Caco-2 (cell line): ENCODE measurements around the gene ABCC5. TPM values are rescaled to one million over a fixed set of nuclear protein-coding genes. Genes with fewer than 3 reads are reported as not detected.

Experiments used
- BruUV-seq: library from RNA; stranded (reverse); fragments of 400-500 nt; replicated peaks from 2 replicates; lab custom pipeline; 2021; lab: Mats Ljungman, UMichigan
- CTCF ChIA-PET: fragments of 300-600 bp; sonication (Branson Sonifier 250); formaldehyde crosslinking; loops from one replicate; lab custom pipeline; 2022; ENCODE audit warnings: antibody characterized with exemption; lab: Charles Lee
- POLR2A ChIA-PET: fragments of 300-600 bp; sonication (Branson Sonifier 250); formaldehyde crosslinking; loops from one replicate; lab custom pipeline; 2022; ENCODE audit warnings: antibody characterized with exemption; lab: Charles Lee
- DNase-seq, 2 experiments: peaks; one replicate each; pipeline versions ENCODE4 v3.0.0 to v3.0.0-alpha.2; 2020 to 2022
- H3K27me3 ChIP-seq: replicated peaks from 2 replicates; pipeline ENCODE4 v1.6.0; 2011; ENCODE audit warnings: low read length; ENCODE audit not compliant: control insufficient read depth, insufficient read depth
- H3K36me3 ChIP-seq: 2 replicates; pipeline ENCODE4 v1.5.1; 2011; ENCODE audit warnings: low read length; ENCODE audit not compliant: control insufficient read depth, insufficient read depth
- H3K4me1 ChIP-seq: fragments of 250-450 bp; sonication (Bioruptor Pico); 2 replicates; pipeline ENCODE4 v1.5.1; 2020; ENCODE audit warnings: mild to moderate bottlenecking
- H3K4me3 ChIP-seq: 2 replicates; pipeline ENCODE4 v1.5.1; 2011; ENCODE audit warnings: low read depth, mild to moderate bottlenecking, control low read depth, low read length
- H3K9me3 ChIP-seq: fragments of 250-450 bp; sonication (Bioruptor Pico); 2 replicates; pipeline ENCODE4 v1.5.1; 2020; ENCODE audit warnings: mild to moderate bottlenecking, moderate library complexity
- H3K27ac Mint-ChIP-seq: one replicate; pipeline ENCODE4 v1.8.0; 2022; ENCODE audit warnings: mixed read lengths; ENCODE audit not compliant: unreplicated experiment
- H3K27me3 Mint-ChIP-seq: one replicate; pipeline ENCODE4 v1.8.0; 2022; ENCODE audit warnings: mixed read lengths; ENCODE audit not compliant: insufficient read depth, unreplicated experiment
- H3K36me3 Mint-ChIP-seq: one replicate; pipeline ENCODE4 v1.8.0; 2022; ENCODE audit warnings: mild to moderate bottlenecking, mixed read lengths; ENCODE audit not compliant: insufficient read depth, unreplicated experiment
- H3K4me1 Mint-ChIP-seq: one replicate; pipeline ENCODE4 v1.8.0; 2022; ENCODE audit warnings: low read depth, mixed read lengths; ENCODE audit not compliant: unreplicated experiment
- H3K4me3 Mint-ChIP-seq: one replicate; pipeline ENCODE4 v1.8.0; 2022; ENCODE audit warnings: mild to moderate bottlenecking, moderate library complexity, mixed read lengths; ENCODE audit not compliant: unreplicated experiment
- H3K9me3 Mint-ChIP-seq: one replicate; pipeline ENCODE4 v1.8.0; 2022; ENCODE audit warnings: mixed read lengths; ENCODE audit not compliant: unreplicated experiment
- CTCF ChIP-seq, 2 experiments: fragments of 200-600 bp in 1 of 2; IDR thresholded peaks; 1 replicate in 1 of 2; 2 replicates in 1 of 2; pipeline versions ENCODE4 v1.5.1 to v1.8.0; 2011 to 2022; ENCODE audit warnings: antibody characterized with exemption in 1 of 2, control low read depth in 1 of 2, inconsistent platforms in 1 of 2, low read depth in 1 of 2, low read length in 1 of 2, mild to moderate bottlenecking in 1 of 2, moderate library complexity in 1 of 2; ENCODE audit not compliant: insufficient read depth in 1 of 2, severe bottlenecking in 1 of 2, unreplicated experiment in 1 of 2
- intact Hi-C: fragments of 100-400 bp; cut with micrococcal nuclease; formaldehyde crosslinking; loops from one replicate; pipeline ENCODE4 v1.10.0; 2022; ENCODE audit not compliant: unreplicated experiment
- total RNA-seq: library from RNA; stranded (reverse); gene quantifications from 2 replicates; pipeline ENCODE4 v1.2.3, GENCODE V29; 2022

ABCC5 gene
- total RNA-seq, 1 experiment from 2014 or later, result 21.3 TPM

GRCh38 chr3:183951459-183951858 lies 66.2 kb downstream of the ABCC5 start:
- Histone ChIP-seq H3K36me3 (no peaks in the 10 kb centered on the region), H3K4me3 (no peak overlapping the region), H3K9me3 (no peaks in the 10 kb centered on the region), H3K27me3 (no peaks in the 10 kb centered on the region), H3K4me1 (no peaks in the 10 kb centered on the region)
- DNase-seq, result no peak
- intact Hi-C loops, result loop anchor here (5.0 kb wide), 1 partner anchor 66 kb away; the partner anchor contains the start of gene ABCC5
- no TSS peak for BruUV-seq
- CTCF ChIA-PET, result no interaction called here
- Mint-ChIP-seq H3K4me1 (no peaks in the 10 kb centered on the region), H3K36me3 (peaks cover 8% of the 10 kb centered on the region), H3K4me3 (no peak overlapping the region), H3K27ac (no peak overlapping the region), H3K27me3 (no peaks in the 10 kb centered on the region), H3K9me3 (no peaks in the 10 kb centered on the region)
- POLR2A ChIA-PET, result no interaction called here
- TF ChIP-seq CTCF (IDR thresholded peaks at IDR 0.05; ENCODE audit: insufficient read depth in 1 of 2, low read depth in 1 of 2, low read length in 1 of 2, severe bottlenecking in 1 of 2, unreplicated experiment in 1 of 2), result no peak

- Mint-ChIP-seq H3K4me3 (no peak overlapping the region), H3K9me3 (no peaks in the 10 kb centered on the region), H3K36me3 (peaks cover 8% of the 10 kb centered on the region), H3K27me3 (no peaks in the 10 kb centered on the region), H3K4me1 (no peaks in the 10 kb centered on the region), H3K27ac (no peak overlapping the region)
- Histone ChIP-seq H3K4me3 (no peak overlapping the region), H3K4me1 (no peaks in the 10 kb centered on the region), H3K9me3 (no peaks in the 10 kb centered on the region), H3K27me3 (no peaks in the 10 kb centered on the region), H3K36me3 (no peaks in the 10 kb centered on the region)
- no peak for TF ChIP-seq CTCF (IDR thresholded peaks at IDR 0.05; ENCODE audit: insufficient read depth in 1 of 2, low read depth in 1 of 2, low read length in 1 of 2, severe bottlenecking in 1 of 2, unreplicated experiment in 1 of 2)
- no peak for DNase-seq
- ChIA-PET CTCF (no interaction called here), POLR2A (no interaction called here)
- no TSS peak for BruUV-seq
- intact Hi-C loops, result loop anchor here (5.0 kb wide), 1 partner anchor 68 kb away; the partner anchor contains the start of gene ABCC5
Observed at GRCh38 chr3:183949690-183950089, 68.0 kb downstream of the ABCC5 start.

- H3K9me3 Mint-ChIP-seq, result no peaks in the 10 kb centered on the region
- no peak for DNase-seq
- POLR2A ChIA-PET, result no interaction called here
- no peak for TF ChIP-seq CTCF (IDR thresholded peaks at IDR 0.05; ENCODE audit: insufficient read depth in 1 of 2, low read depth in 1 of 2, low read length in 1 of 2, severe bottlenecking in 1 of 2, unreplicated experiment in 1 of 2)
- Histone ChIP-seq H3K4me3 (no peak overlapping the region), H3K9me3 (no peaks in the 10 kb centered on the region), H3K4me1 (no peaks in the 10 kb centered on the region), H3K36me3 (no peaks in the 10 kb centered on the region), H3K27me3 (no peaks in the 10 kb centered on the region)
- BruUV-seq, result no TSS peak
- H3K4me1 Mint-ChIP-seq, result no peaks in the 10 kb centered on the region
- H3K36me3 Mint-ChIP-seq, result peaks cover 15% of the 10 kb centered on the region
- intact Hi-C loops, result no loop called here
- no peak overlapping the region for H3K27ac Mint-ChIP-seq
- CTCF ChIA-PET, result no interaction called here
- H3K4me3 Mint-ChIP-seq, result no peak overlapping the region
- no peaks in the 10 kb centered on the region for H3K27me3 Mint-ChIP-seq
Observed at GRCh38 chr3:183946037-183946436, 71.6 kb downstream of the ABCC5 start.
